ENCODE measurements around the gene PHF20. TPM values are rescaled to one million over a fixed set of nuclear protein-coding genes. Genes with fewer than 3 reads are reported as not detected.

PHF20 gene
- total and polyA plus RNA-seq, 2 of the 13 experiments (the other 11 are each of a cell fraction or from before 2014, with no cell fraction given) = 22.8 to 34.1 TPM

DNA sequence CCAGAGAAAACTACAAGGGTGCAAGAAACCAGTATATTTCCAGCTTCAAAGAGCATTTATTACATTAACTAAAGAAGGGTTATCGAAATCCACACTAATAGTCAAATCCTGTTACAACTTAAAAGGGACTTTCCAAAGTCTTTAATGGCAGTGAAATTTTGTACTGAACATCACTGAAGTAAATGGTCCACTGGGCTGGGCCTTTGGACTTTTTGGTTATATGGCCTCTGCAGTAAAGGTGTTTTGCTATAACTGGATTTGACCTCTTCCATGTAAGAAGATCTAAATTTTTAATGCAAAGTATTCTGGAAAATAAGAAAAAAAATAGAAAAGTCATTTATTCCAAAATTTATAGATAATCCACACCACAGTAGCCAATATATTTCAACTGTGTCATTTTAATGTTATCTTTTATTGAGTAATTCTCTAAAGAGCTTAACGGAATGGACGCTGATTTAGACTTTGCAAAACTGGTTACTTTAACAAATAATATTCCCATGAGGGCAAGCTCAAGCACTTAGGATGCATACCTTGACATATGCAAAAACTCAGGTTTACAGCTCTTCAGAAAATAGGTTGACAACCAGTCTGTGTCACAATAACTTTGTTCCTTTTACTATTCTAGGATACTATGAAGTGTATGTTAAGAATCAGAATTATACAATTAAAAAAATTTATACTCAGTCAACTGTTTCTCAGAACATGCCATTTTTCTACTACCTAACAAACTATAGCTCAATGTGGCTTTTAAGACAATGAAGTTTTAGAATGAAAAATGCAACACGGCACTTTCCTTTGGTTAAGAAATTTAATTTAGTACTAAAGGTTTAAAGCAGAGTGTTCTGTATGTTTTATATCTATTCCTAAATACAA lies 36.8 kb upstream of the PHF20 start (continued):
- TF ChIP-seq, protein P1, sequence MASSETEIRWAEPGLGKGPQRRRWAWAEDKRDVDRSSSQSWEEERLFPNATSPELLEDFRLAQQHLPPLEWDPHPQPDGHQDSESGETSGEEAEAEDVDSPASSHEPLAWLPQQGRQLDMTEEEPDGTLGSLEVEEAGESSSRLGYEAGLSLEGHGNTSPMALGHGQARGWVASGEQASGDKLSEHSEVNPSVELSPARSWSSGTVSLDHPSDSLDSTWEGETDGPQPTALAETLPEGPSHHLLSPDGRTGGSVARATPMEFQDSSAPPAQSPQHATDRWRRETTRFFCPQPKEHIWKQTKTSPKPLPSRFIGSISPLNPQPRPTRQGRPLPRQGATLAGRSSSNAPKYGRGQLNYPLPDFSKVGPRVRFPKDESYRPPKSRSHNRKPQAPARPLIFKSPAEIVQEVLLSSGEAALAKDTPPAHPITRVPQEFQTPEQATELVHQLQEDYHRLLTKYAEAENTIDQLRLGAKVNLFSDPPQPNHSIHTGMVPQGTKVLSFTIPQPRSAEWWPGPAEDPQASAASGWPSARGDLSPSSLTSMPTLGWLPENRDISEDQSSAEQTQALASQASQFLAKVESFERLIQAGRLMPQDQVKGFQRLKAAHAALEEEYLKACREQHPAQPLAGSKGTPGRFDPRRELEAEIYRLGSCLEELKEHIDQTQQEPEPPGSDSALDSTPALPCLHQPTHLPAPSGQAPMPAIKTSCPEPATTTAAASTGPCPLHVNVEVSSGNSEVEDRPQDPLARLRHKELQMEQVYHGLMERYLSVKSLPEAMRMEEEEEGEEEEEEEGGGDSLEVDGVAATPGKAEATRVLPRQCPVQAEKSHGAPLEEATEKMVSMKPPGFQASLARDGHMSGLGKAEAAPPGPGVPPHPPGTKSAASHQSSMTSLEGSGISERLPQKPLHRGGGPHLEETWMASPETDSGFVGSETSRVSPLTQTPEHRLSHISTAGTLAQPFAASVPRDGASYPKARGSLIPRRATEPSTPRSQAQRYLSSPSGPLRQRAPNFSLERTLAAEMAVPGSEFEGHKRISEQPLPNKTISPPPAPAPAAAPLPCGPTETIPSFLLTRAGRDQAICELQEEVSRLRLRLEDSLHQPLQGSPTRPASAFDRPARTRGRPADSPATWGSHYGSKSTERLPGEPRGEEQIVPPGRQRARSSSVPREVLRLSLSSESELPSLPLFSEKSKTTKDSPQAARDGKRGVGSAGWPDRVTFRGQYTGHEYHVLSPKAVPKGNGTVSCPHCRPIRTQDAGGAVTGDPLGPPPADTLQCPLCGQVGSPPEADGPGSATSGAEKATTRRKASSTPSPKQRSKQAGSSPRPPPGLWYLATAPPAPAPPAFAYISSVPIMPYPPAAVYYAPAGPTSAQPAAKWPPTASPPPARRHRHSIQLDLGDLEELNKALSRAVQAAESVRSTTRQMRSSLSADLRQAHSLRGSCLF (CRISPR knock-in tag; IDR thresholded peaks at IDR 0.05; ENCODE audit: borderline replicate concordance) = 0 out of 2 replicates have a peak, but pooled peaks have one; percentile 69
- TF ChIP-seq ZNF460 (CRISPR knock-in tag; IDR thresholded peaks at IDR 0.05; ENCODE audit: borderline replicate concordance) (0 out of 2 replicates have a peak, but pooled peaks have one; percentile 3), RBM22 (optimal IDR thresholded peaks at IDR 0.05; ENCODE audit: low read length) (peak; percentile 97), ZNF674 (CRISPR knock-in tag; IDR thresholded peaks at IDR 0.05; ENCODE audit: low read depth) (no peak), MED1 (CRISPR knock-in tag; IDR thresholded peaks at IDR 0.05) (no peak), CREB1 (IDR thresholded peaks at IDR 0.05) (no peak), CREB1 (CRISPR knock-in tag; IDR thresholded peaks at IDR 0.05) (no peak), BRCA1 (CRISPR knock-in tag; IDR thresholded peaks at IDR 0.05) (0 out of 2 replicates have a peak, but pooled peaks have one; percentile 45), THAP11 (CRISPR knock-in tag; IDR thresholded peaks at IDR 0.05) (0 out of 2 replicates have a peak, but pooled peaks have one; percentile 9)
- TF ChIP-seq, protein P2, sequence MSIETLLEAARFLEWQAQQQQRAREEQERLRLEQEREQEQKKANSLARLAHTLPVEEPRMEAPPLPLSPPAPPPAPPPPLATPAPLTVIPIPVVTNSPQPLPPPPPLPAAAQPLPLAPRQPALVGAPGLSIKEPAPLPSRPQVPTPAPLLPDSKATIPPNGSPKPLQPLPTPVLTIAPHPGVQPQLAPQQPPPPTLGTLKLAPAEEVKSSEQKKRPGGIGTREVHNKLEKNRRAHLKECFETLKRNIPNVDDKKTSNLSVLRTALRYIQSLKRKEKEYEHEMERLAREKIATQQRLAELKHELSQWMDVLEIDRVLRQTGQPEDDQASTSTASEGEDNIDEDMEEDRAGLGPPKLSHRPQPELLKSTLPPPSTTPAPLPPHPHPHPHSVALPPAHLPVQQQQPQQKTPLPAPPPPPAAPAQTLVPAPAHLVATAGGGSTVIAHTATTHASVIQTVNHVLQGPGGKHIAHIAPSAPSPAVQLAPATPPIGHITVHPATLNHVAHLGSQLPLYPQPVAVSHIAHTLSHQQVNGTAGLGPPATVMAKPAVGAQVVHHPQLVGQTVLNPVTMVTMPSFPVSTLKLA (IDR thresholded peaks at IDR 0.05) = no peak
